CD4-positive, alpha-beta T cell treated with Interferon alpha-2 for 1 hour (primary cell): ENCODE data around the gene HBA1.
A peak's percentile ranks its signal among the peaks of the same experiment; 100 is the strongest.
"Not testable (repeated sequence)": the region's sequence is repeated elsewhere in the genome, so short reads cannot be mapped to it uniquely, and the experiment has no call there.

Source experiments
- DNase-seq, 2 donors: peaks; one replicate each; pipeline ENCODE4 v3.0.0-alpha.2; 2020 to 2022

The HBA1 gene

DNA sequence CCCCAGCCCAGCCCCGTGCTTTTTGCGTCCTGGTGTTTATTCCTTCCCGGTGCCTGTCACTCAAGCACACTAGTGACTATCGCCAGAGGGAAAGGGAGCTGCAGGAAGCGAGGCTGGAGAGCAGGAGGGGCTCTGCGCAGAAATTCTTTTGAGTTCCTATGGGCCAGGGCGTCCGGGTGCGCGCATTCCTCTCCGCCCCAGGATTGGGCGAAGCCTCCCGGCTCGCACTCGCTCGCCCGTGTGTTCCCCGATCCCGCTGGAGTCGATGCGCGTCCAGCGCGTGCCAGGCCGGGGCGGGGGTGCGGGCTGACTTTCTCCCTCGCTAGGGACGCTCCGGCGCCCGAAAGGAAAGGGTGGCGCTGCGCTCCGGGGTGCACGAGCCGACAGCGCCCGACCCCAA lies 474 bp upstream of the HBA1 start:
- not testable (repeated sequence) for DNase-seq

DNA sequence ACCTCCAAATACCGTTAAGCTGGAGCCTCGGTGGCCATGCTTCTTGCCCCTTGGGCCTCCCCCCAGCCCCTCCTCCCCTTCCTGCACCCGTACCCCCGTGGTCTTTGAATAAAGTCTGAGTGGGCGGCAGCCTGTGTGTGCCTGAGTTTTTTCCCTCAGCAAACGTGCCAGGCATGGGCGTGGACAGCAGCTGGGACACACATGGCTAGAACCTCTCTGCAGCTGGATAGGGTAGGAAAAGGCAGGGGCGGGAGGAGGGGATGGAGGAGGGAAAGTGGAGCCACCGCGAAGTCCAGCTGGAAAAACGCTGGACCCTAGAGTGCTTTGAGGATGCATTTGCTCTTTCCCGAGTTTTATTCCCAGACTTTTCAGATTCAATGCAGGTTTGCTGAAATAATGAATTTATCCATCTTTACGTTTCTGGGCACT lies 928 bp downstream of the HBA1 start:
- DNase-seq = no peak

DNA sequence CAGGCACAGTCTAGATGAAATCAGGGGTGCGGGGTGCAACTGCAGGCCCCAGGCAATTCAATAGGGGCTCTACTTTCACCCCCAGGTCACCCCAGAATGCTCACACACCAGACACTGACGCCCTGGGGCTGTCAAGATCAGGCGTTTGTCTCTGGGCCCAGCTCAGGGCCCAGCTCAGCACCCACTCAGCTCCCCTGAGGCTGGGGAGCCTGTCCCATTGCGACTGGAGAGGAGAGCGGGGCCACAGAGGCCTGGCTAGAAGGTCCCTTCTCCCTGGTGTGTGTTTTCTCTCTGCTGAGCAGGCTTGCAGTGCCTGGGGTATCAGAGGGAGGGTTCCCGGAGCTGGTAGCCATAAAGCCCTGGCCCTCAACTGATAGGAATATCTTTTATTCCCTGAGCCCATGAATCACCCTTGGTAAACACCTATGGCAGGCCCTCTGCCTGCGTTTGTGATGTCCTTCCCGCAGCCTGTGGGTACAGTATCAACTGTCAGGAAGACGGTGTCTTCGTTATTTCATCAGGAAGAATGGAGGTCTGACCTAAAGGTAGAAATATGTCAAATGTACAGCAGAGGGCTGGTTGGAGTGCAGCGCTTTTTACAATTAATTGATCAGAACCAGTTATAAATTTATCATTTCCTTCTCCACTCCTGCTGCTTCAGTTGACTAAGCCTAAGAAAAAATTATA lies 1.6 kb downstream of the HBA1 start:
- no peak for DNase-seq

DNA sequence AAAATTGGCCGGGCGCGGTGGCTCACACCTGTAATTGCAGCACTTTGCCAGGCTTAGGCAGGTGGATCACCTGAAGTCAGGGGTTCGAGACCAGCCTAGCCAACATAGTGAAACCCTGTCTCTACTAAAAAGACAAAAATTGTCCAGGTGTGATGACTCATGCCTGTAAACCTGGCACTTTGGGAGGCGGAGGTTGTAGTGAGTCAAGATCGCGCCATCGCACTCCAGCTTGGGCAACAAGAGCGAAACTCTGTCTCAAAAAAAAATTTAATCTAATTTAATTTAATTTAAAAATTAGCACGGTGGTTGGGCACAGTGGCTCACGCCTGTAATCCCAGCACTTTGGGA lies 2.2 kb downstream of the HBA1 start:
- no peak for DNase-seq

DNA sequence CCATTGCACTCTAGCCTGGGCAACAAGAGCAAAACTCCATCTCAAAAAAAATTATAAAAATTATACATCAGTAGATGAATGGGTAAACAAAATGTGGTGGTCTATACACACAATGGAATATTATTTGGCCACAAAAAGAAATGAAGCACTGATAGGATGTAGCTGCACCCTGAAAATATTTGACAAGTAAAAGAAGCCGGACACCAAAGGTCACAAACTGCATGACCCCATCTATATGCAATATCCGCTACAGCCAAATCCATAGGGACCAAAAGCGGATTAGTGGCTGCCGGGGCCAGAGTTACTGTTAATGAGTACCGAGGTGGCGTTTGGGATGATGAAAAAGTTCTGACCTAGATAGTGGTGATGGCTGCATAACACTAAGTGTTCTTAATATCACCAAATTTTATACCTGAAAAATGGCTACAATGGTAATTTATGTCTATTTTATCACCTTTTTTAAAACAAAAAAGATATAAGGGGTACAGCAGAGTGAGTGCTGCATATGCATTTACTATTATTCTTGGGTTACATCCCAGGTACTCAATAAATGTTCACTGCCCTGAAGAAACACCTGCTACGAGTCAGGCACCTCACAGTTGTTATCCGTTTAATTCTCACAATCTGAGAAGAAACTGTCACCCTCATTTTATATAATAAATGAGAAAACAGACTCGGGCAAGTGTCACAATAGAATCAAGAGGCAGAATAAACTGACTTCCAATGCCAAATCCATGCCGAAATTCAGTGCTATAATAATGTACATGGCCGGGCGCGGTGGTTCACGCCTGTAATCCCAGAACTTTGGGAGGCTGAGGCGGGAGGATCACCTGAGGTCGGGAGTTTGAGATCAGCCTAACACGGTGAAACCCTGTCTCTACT lies 3.0 kb downstream of the HBA1 start:
- DNase-seq = no peak

DNA sequence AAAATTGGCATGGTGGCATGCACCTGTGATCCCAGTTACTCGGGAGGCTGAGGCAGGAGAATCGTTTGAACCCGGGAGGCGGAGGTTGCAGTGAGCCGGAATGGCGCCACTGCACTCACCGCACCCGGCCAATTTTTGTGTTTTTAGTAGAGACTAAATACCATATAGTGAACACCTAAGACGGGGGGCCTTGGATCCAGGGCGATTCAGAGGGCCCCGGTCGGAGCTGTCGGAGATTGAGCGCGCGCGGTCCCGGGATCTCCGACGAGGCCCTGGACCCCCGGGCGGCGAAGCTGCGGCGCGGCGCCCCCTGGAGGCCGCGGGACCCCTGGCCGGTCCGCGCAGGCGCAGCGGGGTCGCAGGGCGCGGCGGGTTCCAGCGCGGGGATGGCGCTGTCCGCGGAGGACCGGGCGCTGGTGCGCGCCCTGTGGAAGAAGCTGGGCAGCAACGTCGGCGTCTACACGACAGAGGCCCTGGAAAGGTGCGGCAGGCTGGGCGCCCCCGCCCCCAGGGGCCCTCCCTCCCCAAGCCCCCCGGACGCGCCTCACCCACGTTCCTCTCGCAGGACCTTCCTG lies 3.7 kb downstream of the HBA1 start, which contains the start of gene HBQ1:
HBQ1 (plus strand) TSS at position 359 of the 575 bp plus-strand sequence; CDS start at position 387, 28 bp downstream.
- peak; percentile 4 to 36 for DNase-seq

DNA sequence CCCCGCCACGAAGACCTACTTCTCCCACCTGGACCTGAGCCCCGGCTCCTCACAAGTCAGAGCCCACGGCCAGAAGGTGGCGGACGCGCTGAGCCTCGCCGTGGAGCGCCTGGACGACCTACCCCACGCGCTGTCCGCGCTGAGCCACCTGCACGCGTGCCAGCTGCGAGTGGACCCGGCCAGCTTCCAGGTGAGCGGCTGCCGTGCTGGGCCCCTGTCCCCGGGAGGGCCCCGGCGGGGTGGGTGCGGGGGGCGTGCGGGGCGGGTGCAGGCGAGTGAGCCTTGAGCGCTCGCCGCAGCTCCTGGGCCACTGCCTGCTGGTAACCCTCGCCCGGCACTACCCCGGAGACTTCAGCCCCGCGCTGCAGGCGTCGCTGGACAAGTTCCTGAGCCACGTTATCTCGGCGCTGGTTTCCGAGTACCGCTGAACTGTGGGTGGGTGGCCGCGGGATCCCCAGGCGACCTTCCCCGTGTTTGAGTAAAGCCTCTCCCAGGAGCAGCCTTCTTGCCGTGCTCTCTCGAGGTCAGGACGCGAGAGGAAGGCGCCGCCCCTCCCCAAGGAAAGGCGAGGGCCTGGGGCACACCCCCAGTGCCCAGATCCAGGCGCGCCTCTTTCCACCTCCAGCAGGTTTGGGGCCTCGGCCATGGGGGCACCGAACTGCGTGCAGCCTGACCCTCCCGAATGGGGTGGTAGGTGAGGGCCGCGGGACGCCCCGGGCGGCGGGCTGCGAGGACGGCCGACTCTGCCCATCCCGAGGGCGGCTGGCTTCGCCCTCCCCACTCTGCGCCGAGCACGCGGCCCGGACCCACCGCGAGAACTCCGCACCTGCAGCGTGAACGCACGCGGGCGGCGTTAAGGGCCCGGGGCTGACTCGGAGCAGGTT lies 4.4 kb downstream of the HBA1 start:
- DNase-seq = peak; percentile 79 to 88

DNA sequence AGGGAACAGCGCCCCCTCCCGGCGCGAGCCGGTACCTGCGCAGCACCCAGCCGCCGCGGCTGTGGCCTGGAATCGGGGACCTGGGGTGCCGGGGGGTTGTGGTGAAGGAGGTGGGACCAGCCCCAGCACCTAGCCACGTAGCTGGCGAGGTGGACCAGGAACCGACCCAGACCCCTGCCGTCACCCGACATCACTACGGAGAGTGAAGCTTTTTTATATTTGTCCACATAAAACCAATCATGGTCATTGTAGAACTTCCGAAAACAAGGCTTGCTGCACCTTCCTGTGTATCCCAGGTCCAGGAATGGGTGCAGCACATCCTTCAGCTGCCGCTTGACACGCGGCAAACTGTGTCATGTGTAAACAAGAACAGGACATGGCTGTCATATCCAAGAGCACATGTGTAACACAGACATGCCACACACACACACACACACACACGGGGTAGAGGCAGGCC lies 5.1 kb downstream of the HBA1 start:
- DNase-seq = no peak

DNA sequence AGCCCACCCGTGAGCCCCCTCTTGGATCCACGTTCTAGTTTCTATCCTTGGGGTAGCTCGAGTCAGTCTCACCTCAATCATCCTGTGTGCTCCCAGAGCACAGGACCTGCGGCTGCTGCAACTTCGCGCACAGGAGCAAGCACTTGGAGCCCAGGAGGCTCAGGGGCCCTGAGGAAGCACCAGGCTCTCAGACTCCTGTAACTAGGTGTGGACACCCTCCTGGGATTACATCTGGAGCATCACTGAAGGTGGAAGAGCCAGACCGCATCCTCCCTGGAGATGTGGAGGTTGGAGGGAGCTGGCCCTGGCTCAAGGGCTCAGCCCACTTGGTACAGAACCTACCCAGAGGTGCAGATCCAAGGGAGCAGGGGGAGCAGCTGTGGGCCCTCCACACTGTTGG lies 6.5 kb downstream of the HBA1 start:
- no peak for DNase-seq

DNA sequence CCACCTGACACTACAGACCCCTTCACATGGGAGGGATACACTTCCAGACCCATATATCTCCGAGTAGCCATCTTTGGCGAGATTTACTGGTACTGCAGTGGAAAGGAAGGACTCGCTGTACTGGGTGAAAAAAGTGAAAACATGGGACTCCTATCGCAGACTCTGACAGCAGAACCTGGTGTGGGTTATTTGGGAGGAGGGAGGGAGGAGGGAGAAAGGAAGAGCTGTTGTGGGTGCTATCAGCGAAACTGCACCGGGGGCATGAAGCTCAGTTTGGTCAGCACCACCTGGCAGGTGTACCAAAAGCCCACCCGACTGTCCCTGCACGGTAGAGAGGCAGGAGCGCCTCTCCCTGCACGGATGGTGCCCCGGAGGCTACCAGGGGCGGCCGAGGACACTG lies 8.7 kb downstream of the HBA1 start:
- no peak for DNase-seq

DNA sequence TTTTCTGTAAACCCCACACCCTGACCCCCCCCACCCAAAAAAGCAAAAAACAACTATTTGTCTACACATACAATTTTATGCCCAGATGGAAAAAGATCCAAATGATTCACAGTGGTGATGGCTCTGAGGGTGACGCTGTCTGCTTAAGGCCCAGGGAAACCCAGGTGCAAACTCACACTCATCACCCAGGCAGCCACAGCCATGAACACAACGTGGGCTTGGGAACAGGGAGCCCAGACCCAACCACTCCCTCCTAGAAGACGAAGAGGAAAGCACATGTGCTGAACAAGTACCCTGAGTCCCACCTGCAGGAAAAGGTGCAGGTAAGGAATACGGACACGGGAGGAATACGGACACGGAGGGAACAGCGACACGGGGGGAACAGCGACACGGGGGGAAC lies 9.2 kb downstream of the HBA1 start:
- DNase-seq = no peak

DNA sequence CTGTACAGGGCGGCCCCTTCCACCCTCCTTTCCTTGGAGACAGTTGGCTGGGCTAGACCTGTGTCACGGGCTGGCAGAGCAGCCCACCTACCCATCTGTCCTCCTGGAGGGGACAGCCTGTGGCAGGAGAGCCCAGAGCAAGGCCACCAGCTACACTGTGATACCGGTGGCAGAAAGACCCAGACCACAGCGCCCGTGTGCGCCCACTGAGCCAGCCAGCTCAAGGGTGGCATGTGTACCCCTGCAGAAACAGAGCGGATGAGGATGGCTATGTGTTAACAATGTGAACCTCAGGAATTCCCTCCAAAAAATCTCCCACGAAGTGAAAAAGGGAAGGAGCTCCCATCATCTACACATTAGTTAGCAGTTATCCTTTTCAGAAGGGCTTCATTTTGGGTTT lies 10.8 kb downstream of the HBA1 start:
- no peak for DNase-seq

DNA sequence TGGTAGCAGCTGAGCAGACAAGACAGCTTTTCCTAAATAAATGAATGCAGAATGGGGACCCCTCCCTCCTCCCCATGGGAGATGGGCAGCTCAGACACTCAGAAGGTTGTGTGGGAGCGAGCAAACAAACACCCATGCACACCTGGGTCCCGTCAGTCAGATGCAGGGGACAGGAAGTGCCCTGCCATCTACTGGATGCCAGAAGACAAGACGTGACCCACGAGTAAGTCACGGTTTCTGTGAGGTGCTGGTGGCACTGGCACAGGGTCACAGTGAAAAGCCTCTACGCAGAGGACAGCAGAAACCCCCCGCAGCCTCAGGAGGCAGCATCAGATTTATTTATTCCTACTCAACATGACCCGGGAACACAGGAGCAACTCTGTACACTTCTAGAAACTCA lies 12.2 kb downstream of the HBA1 start:
- DNase-seq = peak in 1 of 2 donors; percentile 39

DNA sequence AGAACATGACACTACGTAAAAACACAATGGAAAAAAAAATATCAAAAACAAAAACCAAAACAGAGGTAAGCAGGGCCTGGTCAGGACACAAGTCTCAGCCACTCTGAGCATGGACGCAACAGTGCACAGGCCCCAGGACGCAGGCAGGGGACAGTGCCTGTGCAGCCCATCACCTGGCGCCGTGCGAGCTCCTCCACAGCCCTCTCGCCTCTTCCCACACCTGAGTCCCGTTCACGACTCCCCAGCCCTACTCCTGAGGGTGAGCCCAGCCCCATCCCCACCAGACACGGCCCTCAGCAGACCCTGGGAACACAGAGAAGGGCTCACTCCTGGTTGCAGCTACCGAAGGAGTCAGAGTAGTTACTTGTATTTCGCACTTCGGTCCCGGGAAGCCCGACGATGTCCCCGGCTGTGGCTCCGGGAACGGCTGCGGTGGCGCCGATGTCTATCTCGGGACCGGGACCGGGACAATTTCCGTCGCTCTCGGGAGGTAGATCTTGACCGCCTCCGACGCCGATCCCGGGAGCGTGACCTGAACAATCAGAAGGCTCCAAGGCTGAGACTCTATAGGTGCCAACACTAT lies 13.2 kb downstream of the HBA1 start:
- DNase-seq = no peak

DNA sequence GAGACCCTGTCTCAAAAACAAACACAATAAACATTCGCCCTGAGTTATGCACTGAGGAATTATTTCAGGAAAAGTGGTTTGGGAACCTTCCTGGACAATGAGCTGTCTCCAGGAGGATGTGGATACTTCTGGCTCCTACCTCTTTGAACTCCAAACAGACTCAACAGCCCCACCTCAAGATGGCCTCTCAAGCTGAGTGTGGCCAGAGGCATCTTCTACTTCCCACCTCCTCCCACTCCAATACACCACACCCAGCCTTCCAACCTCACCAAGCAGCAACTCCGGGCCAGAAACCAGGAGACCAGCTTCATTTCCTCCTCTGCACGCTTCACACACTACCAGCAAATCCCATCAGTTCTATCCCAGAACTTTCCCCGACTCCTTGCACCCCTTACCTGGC lies 15.4 kb downstream of the HBA1 start:
- no peak for DNase-seq

DNA sequence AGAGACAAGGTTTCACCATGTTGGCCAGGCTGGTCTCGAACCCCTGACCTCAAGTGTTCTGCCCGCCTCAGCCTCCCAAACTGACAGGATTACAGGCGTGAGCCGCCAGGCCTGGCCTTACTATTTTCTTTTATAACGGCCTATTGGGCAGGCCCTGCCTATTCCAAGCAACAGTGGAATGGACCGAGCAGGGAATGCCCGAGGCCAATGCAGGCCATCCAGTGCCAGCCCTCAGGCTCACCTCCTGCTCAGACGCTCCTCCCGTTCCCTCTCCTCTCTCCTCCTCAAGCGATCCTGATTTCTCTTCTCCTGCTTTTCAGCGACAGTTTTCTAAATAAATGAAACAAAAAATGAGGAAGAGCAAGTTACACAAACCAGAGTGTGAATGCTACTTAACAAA lies 16.2 kb downstream of the HBA1 start:
- no peak for DNase-seq

DNA sequence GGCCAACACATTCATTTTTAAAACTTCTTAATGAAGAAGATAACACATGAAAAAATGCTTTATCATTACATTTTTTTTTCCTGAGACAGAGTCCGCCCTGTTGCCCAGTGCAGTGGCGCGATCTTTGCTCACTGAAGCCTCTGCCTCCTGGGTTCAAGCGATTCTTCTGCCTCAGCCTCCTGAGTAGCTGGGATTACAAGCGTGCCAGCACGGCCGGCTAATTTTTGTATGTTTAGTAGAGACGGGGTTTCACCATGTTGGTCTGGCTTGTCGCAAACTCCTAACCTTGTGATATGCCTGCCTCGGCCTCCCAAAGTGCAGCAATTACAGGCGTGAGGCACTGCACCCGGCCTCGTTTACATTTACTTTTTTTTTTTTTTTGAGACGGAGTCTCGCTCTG lies 17.0 kb downstream of the HBA1 start:
- no peak for DNase-seq

DNA sequence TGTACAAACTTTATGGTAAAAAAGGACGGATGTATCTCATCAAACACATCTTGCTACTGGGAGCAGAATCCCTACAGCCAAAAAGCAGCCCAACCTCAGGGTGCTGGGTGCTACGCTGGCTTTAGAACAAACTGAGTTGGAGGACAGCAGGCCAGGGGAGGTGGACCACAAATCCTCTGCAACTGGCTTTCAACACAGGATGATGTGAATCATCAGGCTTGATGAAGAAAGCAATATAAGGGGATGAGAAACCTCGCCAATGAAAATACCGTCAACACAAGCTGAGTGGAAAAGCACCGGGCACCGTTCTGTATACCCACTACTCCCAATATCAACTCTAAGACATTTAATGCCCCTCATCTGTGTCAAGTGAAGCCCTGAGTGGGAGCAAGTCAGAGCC lies 18.0 kb downstream of the HBA1 start:
- DNase-seq = no peak

DNA sequence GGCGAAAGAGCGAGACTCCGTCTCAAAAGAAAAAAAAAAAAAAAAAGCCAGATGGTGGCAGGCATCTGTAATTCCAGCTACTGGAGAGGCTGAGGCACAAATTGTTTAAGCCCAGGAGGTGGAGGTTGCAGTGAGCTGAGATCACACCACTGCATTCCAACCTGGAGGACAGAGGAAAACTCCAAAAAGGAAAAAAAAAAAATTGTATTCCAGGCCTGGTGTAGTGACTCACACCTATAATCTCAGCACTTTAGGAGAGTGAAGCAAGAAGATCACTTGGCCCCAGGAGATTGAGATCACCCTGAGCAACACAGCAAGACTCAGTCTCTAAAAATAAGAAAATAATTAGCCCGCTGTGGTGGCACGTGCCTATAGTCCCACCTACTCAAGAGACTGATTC lies 23.9 kb downstream of the HBA1 start:
- no peak for DNase-seq

DNA sequence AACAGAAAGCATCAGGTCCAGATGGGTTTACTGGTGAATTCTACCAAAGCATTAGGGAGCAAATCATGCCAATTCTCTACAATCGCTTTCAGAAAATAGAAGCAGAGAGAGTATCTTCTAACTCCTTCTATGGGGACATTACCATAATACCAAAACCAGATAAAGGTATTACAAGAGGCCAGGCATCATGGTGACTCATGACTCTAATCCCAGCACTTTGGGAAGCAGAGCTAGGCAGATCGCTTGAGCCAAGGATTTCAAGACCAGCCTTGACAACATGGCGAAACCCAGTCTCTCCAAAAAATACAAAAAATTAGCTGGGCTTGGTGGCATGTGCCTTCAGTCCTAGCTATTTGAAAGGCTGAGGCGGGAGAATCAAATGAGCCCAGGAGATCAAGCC lies 26.8 kb downstream of the HBA1 start:
- DNase-seq = no peak

DNA sequence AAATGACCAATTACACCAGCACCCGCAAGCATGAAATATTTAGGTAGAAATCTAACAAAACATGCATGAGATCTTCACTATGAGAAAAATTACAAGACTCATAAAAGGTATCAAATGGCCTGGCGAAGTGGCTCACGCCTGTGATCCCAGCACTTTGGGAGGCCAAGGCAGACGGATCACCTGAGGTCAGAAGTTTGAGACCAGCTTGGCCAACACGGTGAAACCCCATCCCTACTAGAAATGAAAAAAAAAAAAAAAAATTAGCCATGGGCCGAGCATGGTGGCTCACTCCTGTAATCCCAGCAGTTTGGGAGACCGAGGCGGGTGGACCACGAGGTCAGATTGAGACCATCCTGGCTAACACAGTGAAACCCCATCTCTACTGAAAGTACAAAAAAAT lies 27.6 kb downstream of the HBA1 start:
- not testable (repeated sequence) for DNase-seq

DNA sequence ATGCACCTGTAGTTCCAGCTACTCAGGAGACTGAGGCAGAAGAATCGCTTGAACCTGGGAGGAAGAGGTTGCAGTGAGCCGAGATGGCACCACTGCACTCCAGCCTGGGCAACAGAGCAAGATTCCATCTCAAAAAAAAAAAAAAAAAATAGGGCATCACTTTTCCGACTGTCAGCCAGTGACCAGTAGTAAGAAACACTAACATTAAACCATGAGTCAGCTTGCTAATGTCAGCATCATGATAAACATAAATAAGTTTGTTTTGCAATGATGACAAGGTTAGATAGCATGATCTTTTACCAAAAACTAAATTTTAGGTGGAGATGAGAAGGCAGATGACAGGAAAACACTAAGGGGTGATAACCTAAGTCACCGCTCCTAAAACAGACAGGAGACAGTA lies 32.9 kb downstream of the HBA1 start:
- DNase-seq = not testable (repeated sequence)
